A549 treated with CORT108297 at 1 μM for 4 hours (cell line): ENCODE results near the gene ERBB3. TPM values are rescaled to one million over a fixed set of nuclear protein-coding genes. Genes with fewer than 3 reads are reported as not detected.

Source experiments
- total RNA-seq: library from RNA; stranded (reverse); fragments of 200-300 nt; extraction: Qiagen RNA extraction; gene quantifications from 5 replicates; pipeline ENCODE4 v1.2.3, GENCODE V29; 2022

Gene ERBB3
- total RNA-seq, result 1.0 to 1.8 TPM (median 1.6 TPM) in 5 replicates

GRCh38 chr12:56079723-56080555, at the start of gene ERBB3:
Gene ERBB3 (plus strand): TSS chr12:56080165. CDS start chr12:56080301, 136 bp downstream.

GRCh38 chr12:56041552-56042429, 38.2 kb upstream of the ERBB3 start, which contains the start of gene RPS26:
Gene RPS26 (plus strand): TSS chr12:56041918. CDS start chr12:56042167, 249 bp downstream.

GRCh38 chr12:56104109-56104814, 24.3 kb downstream of the ERBB3 start, which contains the start of gene PA2G4:
Gene PA2G4 (plus strand): TSS chr12:56104559. CDS start chr12:56104738, 179 bp downstream.

GRCh38 chr12:56116267-56117081, 36.5 kb downstream of the ERBB3 start, which contains the start of gene RPL41:
Gene RPL41 (plus strand): TSS chr12:56116633.

GRCh38 chr12:56117778-56118687, 38.1 kb downstream of the ERBB3 start, which contains the start of gene ZC3H10:
Gene ZC3H10 (plus strand): TSS chr12:56118266. CDS start chr12:56120563, 2,297 bp downstream.

GRCh38 chr12:56127888-56128669, 48.1 kb downstream of the ERBB3 start, which contains the start of gene ESYT1:
Gene ESYT1 (plus strand): TSS chr12:56128267. CDS start chr12:56128320, 53 bp downstream.

GRCh38 chr12:56152132-56152755, 72.3 kb downstream of the ERBB3 start, which contains the start of gene MYL6B:
Gene MYL6B (plus strand): TSS chr12:56152587. CDS start chr12:56153919, 1,332 bp downstream.

Other genes with a start within 250 kb of the ERBB3 start
- 0.07 to 0.31 TPM (median 0.22 TPM) in 5 replicates for gene MMP19, start 237.2 kb upstream of the ERBB3 start, total RNA-seq
- gene PYM1, start 152.3 kb upstream of the ERBB3 start, total RNA-seq, result 37.2 to 39.7 TPM (median 38.6 TPM) in 5 replicates
- 14.3 to 21.8 TPM (median 17.7 TPM) in 5 replicates for gene DGKA, start 149.0 kb upstream of the ERBB3 start, total RNA-seq
- gene PMEL, start 114.1 kb upstream of the ERBB3 start, total RNA-seq, result 0.77 to 1.0 TPM (median 0.89 TPM) in 5 replicates
- 46.4 to 60.7 TPM (median 57.7 TPM) in 5 replicates for gene CDK2, start 113.3 kb upstream of the ERBB3 start, total RNA-seq
- 27.1 to 36.8 TPM (median 34.3 TPM) in 5 replicates for gene RAB5B, start 106.1 kb upstream of the ERBB3 start, total RNA-seq
- gene SUOX, start 82.9 kb upstream of the ERBB3 start, total RNA-seq, result 7.9 to 10.5 TPM (median 9.1 TPM) in 5 replicates
- 1.9 to 3.6 TPM (median 2.2 TPM) in 5 replicates for gene IKZF4, start 59.1 kb upstream of the ERBB3 start, total RNA-seq
- 654 to 868 TPM (median 725 TPM) in 5 replicates for gene RPS26, start 38.2 kb upstream of the ERBB3 start, total RNA-seq
- 281 to 362 TPM (median 303 TPM) in 5 replicates for gene PA2G4, start 24.4 kb downstream of the ERBB3 start, total RNA-seq
- gene RPL41, start 36.5 kb downstream of the ERBB3 start, total RNA-seq, result 4,645 to 5,946 TPM (median 5,878 TPM) in 5 replicates
- gene ZC3H10, start 38.1 kb downstream of the ERBB3 start, total RNA-seq, result 2.2 to 3.5 TPM (median 3.0 TPM) in 5 replicates
- 61.9 to 73.2 TPM (median 68.2 TPM) in 5 replicates for gene ESYT1, start 48.1 kb downstream of the ERBB3 start, total RNA-seq
- 70.7 to 88.4 TPM (median 84.6 TPM) in 5 replicates for gene MYL6B, start 72.4 kb downstream of the ERBB3 start, total RNA-seq
- 2,099 to 2,877 TPM (median 2,163 TPM) in 5 replicates for gene MYL6, start 78.2 kb downstream of the ERBB3 start, total RNA-seq
- gene SMARCC2, start 109.3 kb downstream of the ERBB3 start, total RNA-seq, result 29.0 to 40.5 TPM (median 39.1 TPM) in 5 replicates
- gene RNF41, start 141.8 kb downstream of the ERBB3 start, total RNA-seq, result 19.2 to 26.8 TPM (median 25.5 TPM) in 5 replicates
- gene NABP2, start 144.2 kb downstream of the ERBB3 start, total RNA-seq, result 55.2 to 63.7 TPM (median 60.3 TPM) in 5 replicates
- gene SLC39A5, start 149.9 kb downstream of the ERBB3 start, total RNA-seq, result 0.09 TPM in 2 of 5 replicates, not detected in the others
- gene ANKRD52, start 178.2 kb downstream of the ERBB3 start, total RNA-seq, result 36.1 to 51.0 TPM (median 50.0 TPM) in 5 replicates
- 16.9 to 19.6 TPM (median 18.6 TPM) in 5 replicates for gene COQ10A, start 186.8 kb downstream of the ERBB3 start, total RNA-seq
- gene CS, start 220.2 kb downstream of the ERBB3 start, total RNA-seq, result 143 to 171 TPM (median 150 TPM) in 5 replicates
- 120 to 150 TPM (median 144 TPM) in 5 replicates for gene CNPY2, start 235.8 kb downstream of the ERBB3 start, total RNA-seq